ENCODE data around the gene ST8SIA2. TPM values are rescaled to one million over a fixed set of nuclear protein-coding genes. Genes with fewer than 3 reads are reported as not detected.

ST8SIA2 gene
- 19.0 and 19.7 TPM in 2 replicates for total RNA-seq
- long read RNA-seq, full-length matches to known transcripts, result 9 of 22 reads
- long read RNA-seq, partial matches to known transcripts, result 5 of 22 reads
- long read RNA-seq, other reads (novel, unspliced or antisense), result 8 of 22 reads

- no peak for TF ChIP-seq CTCF (IDR thresholded peaks at IDR 0.05; ENCODE audit: unreplicated experiment)
- Mint-ChIP-seq H3K27me3 (peaks cover 40% of the 10 kb centered on the region), H3K4me3 (ENCODE audit: low read depth) (peak within 1 kb of the TSS; percentile 97), H3K27ac (peak within 1 kb of the TSS; percentile 98), H3K4me1 (ENCODE audit: low read depth) (peaks cover 17% of the 10 kb centered on the region), H3K9me3 (ENCODE audit: low read depth) (no peaks in the 10 kb centered on the region), H3K36me3 (ENCODE audit: insufficient read depth) (peaks cover 2% of the 10 kb centered on the region)
- peak; percentile 65 for DNase-seq (ENCODE audit: low spot score, unreplicated experiment)
Measured at GRCh38 chr15:92393071-92393979, at the start of gene ST8SIA2. ST8SIA2 (plus strand) TSS chr15:92393881; CDS start chr15:92394065, 184 bp downstream.

GRCh38 chr15:92343924-92344643 lies 49.6 kb upstream of the ST8SIA2 start:
- Mint-ChIP-seq H3K4me3 (ENCODE audit: low read depth) (no peak overlapping the region), H3K27ac (no peak overlapping the region), H3K36me3 (ENCODE audit: insufficient read depth) (no peaks in the 10 kb centered on the region), H3K9me3 (ENCODE audit: low read depth) (no peaks in the 10 kb centered on the region), H3K4me1 (ENCODE audit: low read depth) (peaks cover 7% of the 10 kb centered on the region), H3K27me3 (peaks cover 55% of the 10 kb centered on the region)
- TF ChIP-seq CTCF (IDR thresholded peaks at IDR 0.05; ENCODE audit: unreplicated experiment), result no peak
- DNase-seq (ENCODE audit: low spot score, unreplicated experiment), result no peak

GRCh38 chr15:92346063-92346462 lies 47.6 kb upstream of the ST8SIA2 start:
- no peak for DNase-seq (ENCODE audit: low spot score, unreplicated experiment)
- Mint-ChIP-seq H3K9me3 (ENCODE audit: low read depth) (no peaks in the 10 kb centered on the region), H3K27me3 (peaks cover 58% of the 10 kb centered on the region)

GRCh38 chr15:92355307-92355706 lies 38.4 kb upstream of the ST8SIA2 start:
- Mint-ChIP-seq H3K9me3 (ENCODE audit: low read depth) (no peaks in the 10 kb centered on the region), H3K27ac (no peak overlapping the region), H3K27me3 (peaks cover 10% of the 10 kb centered on the region), H3K36me3 (ENCODE audit: insufficient read depth) (no peaks in the 10 kb centered on the region), H3K4me3 (ENCODE audit: low read depth) (no peak overlapping the region), H3K4me1 (ENCODE audit: low read depth) (no peaks in the 10 kb centered on the region)
- TF ChIP-seq CTCF (IDR thresholded peaks at IDR 0.05; ENCODE audit: unreplicated experiment), result no peak
- no peak for DNase-seq (ENCODE audit: low spot score, unreplicated experiment)

More at GRCh38 chr15:92346063-92346462, 47.6 kb upstream of the ST8SIA2 start:
- Mint-ChIP-seq H3K4me3 (ENCODE audit: low read depth) (no peak overlapping the region), H3K27ac (no peak overlapping the region), H3K36me3 (ENCODE audit: insufficient read depth) (no peaks in the 10 kb centered on the region), H3K4me1 (ENCODE audit: low read depth) (peaks cover 7% of the 10 kb centered on the region)
- TF ChIP-seq CTCF (IDR thresholded peaks at IDR 0.05; ENCODE audit: unreplicated experiment), result no peak

- no peak for DNase-seq (ENCODE audit: low spot score, unreplicated experiment)
- H3K36me3 Mint-ChIP-seq (ENCODE audit: insufficient read depth), result no peaks in the 10 kb centered on the region
- no peak overlapping the region for H3K27ac Mint-ChIP-seq
- H3K27me3 Mint-ChIP-seq, result peaks cover 31% of the 10 kb centered on the region
- H3K4me1 Mint-ChIP-seq (ENCODE audit: low read depth), result peaks cover 10% of the 10 kb centered on the region
- no peaks in the 10 kb centered on the region for H3K9me3 Mint-ChIP-seq (ENCODE audit: low read depth)
- no peak for TF ChIP-seq CTCF (IDR thresholded peaks at IDR 0.05; ENCODE audit: unreplicated experiment)
- no peak overlapping the region for H3K4me3 Mint-ChIP-seq (ENCODE audit: low read depth)
Measured at GRCh38 chr15:92361321-92362000, 32.2 kb upstream of the ST8SIA2 start.

Data from progenitor cell of endocrine pancreas (in vitro differentiated cells).